Left forelimb (tissue), 1 donor: Measurements from ENCODE around the gene TTC34.
A peak's percentile ranks its signal among the peaks of the same experiment; 100 is the strongest.

Experiments
- DNase-seq: peaks from one replicate; pipeline ENCODE4 v3.0.0-alpha.2; 2018; ENCODE audit warnings: low spot score

TTC34 gene

DNA sequence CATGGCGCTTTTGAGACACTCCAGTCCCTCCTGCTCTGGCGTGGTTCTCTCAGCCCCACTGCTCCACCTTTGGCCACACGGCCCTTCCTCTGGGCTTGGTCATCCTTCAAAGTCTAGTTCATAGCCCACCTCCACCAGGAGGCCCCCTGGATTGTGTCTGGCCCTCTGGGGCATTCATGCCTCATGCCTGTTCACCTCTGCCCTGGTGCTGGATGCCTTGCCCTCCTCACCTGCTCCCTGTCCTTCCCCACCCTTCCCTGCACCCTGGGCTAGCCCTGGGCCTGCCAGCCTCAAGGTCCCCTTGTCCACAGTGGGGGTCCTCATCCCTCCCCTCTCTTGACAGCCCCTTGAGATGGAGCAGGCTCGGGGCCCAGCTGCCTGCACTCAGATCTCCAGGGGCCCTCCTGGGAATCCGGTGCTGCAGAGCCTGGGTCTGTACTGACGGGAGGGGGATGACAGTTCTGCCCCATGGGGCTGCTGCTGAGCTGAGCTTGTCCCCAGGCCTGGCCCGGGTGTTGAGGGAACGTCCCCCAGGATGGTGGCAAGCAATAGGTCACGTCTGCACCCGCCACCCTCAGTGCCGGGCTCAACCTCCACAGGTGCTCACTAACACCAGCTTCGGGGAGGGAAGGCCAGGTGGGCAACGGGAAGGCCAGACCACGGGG is 196.5 kb downstream of the TTC34 start:
- peak; percentile 52 for DNase-seq

DNA sequence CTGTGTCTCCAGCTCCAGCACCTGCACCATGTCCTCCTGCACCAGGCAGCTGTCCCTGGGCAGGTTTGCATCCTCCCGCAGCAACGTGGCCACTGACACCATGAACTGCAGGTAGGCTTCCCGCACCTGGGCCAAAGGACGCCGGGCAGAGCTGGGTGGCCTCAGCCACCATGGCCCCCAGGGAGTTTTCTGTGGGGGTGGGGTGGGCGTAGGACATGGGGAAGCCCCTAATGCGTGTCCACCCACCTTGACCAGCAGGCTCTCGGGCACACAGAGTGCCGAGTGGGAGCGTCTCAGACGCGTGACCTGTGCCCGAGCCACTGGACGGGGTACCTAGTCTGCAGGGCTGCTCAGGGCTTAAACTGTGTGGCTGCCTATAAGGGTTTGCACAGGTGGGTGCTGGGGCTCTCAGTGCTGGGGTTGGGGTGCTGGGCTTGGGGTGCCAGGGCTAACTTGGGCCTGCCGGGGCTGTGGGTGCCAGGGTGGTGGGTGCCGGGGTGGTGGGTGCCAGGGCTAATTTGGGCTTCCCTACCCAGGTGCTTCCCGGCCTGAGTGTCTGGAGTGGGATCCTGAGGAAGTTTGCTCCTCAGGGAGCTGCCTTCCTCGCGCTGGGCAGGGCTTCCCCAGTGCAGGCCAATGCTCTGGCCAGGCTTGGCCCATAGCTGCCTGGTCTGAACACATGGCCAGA is 197.2 kb downstream of the TTC34 start:
- peak; percentile 65 for DNase-seq

GRCh38 chr1:2603521-2604155 is 197.9 kb downstream of the TTC34 start:
- peak; percentile 60 for DNase-seq

DNA sequence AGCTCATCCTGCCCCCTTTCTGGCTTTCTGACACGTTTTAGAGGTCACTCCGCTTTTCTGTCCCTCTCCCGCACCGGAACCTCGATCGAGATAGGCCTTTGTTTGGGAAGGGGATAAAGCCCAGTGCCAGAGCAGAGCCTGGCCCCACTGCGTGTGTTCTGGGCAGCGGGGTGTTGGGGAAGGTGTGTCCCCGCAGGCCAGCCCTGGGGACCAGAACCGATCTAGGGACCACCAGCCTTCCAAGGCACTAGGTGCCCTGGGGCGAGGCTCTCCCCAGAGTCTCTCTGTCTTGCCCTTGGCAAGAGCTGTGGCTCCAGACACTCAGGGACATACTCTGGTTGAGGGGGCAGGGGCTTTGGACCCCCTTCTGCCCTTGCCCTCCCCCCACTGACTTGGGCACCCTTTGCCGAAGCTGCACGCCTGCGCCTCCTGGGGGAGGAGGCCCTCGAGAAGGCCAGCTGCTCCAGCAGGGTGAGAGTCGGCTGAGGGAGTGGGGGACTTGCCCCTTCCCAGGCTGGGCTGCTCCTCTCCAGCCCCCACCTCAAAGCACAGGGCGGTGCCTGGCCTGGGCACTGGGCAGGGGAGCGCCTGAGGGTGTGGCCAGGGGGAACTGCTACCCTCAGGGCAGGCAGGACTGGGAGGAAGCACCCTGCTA is 198.5 kb downstream of the TTC34 start:
- DNase-seq, result peak; percentile 55

GRCh38 chr1:2602311-2602835 is 199.1 kb downstream of the TTC34 start:
- DNase-seq, result no peak

GRCh38 chr1:2601721-2602303 is 199.7 kb downstream of the TTC34 start:
- peak; percentile 53 for DNase-seq

DNA sequence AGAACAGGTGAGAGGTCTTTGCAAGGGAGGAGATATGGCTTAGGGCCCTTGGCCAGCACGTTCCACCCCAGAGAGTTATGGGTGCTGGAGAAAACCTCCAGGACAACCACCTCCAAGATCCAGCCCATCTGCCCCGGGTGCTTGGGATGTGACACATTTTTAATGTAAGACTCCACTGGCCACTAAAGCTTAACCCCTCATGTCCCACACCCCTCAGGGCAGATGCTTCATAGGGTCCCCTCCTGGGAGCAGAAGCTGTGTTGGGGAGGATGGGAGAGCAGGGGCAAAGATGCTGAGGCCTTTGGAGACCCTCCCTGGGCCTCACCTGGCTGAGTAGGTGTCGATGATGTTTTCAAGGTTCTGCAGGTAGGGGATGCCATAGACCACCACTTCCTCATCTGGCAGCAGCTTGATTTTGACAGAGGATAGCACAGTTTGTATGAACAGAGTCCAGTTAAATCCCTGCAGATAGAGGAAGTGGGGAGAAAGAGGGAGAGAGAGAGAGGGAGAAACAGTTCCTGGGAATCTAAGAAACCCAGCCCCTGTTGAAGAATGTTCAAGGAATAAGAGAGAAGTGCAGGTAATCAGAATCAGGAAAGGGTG is 203.1 kb downstream of the TTC34 start:
- no peak for DNase-seq

GRCh38 chr1:2597441-2598328 is 203.8 kb downstream of the TTC34 start:
- DNase-seq, result peak; percentile 63

- DNase-seq, result peak; percentile 18
Measured at GRCh38 chr1:2596530-2597333, 204.8 kb downstream of the TTC34 start.

DNA sequence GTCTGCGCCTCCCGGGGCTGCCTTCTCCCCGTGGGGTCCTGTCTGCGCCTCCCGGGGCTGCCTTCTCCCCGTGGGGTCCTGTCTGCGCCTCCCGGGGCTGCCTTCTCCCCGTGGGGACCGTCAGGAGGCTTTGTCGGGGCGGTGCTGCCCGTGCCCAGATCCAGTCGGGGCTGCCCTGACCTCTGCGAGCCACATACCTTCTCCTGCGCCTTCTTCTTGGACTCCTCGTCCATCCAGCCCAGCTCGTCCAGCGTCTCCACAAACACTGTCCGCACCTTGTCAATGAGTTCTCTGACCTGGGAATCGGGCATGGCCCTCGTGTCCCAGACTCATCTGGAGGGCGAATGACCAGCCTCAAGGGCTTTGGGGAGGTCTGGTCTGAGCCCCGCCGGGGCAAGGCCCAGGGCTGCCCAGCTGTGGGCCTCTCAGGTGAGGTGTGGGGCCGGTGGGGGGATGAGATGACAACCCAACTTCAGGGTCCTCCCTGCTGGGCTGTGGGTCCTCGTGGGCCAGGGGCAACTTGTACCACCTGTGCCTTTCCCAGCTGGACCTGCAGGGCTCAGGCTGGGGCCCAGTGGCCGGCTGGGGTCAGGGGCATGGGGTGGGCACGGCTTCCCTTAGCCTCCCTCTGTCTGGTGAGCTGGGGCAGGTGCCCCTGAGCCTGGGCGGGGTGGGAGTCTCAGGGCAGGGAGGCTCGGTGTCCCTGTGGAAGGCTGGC is 205.5 kb downstream of the TTC34 start:
- no peak for DNase-seq

- DNase-seq, result peak; percentile 57
Measured at GRCh38 chr1:2595261-2595811, 206.2 kb downstream of the TTC34 start.

DNA sequence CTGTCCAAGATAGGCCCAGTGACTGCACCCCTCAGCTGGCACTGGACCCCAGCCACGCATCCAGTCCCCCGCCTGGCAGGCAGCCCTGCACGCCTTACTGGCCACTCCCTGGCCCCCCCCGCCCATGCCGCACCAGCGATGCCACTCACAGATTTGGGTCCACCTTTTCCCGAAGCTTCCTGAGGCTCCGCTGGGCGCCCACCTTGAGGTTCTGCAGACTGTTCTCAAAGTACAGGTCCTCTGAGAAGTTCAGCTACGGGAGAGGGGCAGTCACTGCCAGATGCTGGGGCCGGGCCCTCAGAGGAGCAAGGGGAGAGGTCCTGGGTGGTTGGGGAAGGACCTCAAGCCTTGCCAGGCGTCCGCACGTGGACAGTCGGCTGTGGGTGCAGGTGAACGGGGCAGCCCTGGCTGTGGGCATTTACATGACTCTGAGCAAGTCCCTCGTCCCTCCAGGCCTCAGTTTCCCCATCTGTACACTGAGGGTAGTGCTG is 206.8 kb downstream of the TTC34 start:
- peak; percentile 55 for DNase-seq

GRCh38 chr1:2594001-2594640 is 207.4 kb downstream of the TTC34 start:
- peak; percentile 61 for DNase-seq

DNA sequence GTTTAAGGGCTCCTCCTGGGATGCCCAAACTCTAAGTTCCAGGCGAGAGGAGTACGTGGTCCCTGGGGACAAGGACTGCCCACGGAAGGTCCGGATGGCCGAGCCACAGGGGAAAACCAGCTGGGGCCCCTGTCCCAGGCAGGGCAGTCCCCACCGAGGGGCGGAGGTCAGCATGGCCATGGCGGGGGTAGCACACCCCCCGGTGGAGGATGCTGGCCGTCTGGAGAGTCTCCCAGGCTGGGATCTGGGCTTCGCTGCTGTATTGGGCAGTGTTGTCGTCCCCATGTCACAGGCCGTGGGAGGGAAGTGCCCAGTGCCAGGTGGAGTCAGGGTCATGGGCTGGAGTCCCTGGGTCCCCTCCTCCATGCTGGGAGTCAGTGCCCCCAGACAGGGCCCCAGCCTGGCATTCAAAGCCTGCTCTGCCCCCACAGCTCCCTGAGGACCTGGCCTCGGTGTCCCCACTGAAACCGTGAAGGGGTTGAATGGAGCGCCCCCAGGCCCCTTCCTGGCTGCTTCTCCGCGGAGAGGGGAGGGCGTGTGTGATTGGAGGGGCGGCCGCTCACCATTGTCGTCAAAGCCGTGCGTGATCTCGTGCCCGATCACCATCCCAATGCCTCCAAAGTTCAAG is 208.1 kb downstream of the TTC34 start:
- peak; percentile 56 for DNase-seq

GRCh38 chr1:2592672-2593071 is 208.8 kb downstream of the TTC34 start:
- DNase-seq, result peak; percentile 17

- peak; percentile 59 for DNase-seq
Measured at GRCh38 chr1:2591581-2592261, 209.8 kb downstream of the TTC34 start.

GRCh38 chr1:2591233-2591580 is 210.3 kb downstream of the TTC34 start:
- no peak for DNase-seq
